Neural cell (in vitro differentiated cells): Measurements from ENCODE around the gene DNAH8. TPM values are rescaled to one million over a fixed set of nuclear protein-coding genes. Genes with fewer than 3 reads are reported as not detected.

Source experiments
- H2AFZ ChIP-seq: fragments of 200-600, 300-800 bp; sonication (generic), shearing (Covaris generic); 2 replicates; pipeline ENCODE4 v1.6.0; 2014; ENCODE audit warnings: low read depth, mild to moderate bottlenecking, antibody characterized with exemption, low read length, moderate library complexity
- H3F3A ChIP-seq: fragments of 200-600 bp; shearing (Covaris generic); 2 replicates; pipeline ENCODE4 v1.6.1; 2016; ENCODE audit warnings: mild to moderate bottlenecking, moderate library complexity, mixed read lengths, antibody characterized with exemption, low read length; ENCODE audit not compliant: insufficient read depth, poor library complexity, severe bottlenecking
- H3K27ac ChIP-seq: fragments of 200-600, 300-800 bp; sonication (generic), shearing (Covaris generic); 2 replicates; pipeline ENCODE4 v1.5.1; 2014; ENCODE audit warnings: mild to moderate bottlenecking, low read length, moderate library complexity
- H3K27me3 ChIP-seq: fragments of 300-800, 200-600 bp; sonication (generic), shearing (Covaris generic); 2 replicates; pipeline ENCODE4 v1.6.0; 2014; ENCODE audit warnings: mild to moderate bottlenecking, low read depth, low read length, moderate library complexity; ENCODE audit not compliant: insufficient read depth
- H3K36me3 ChIP-seq: fragments of 300-800, 200-600 bp; sonication (generic), shearing (Covaris generic); 2 replicates; pipeline ENCODE4 v1.5.1; 2014; ENCODE audit warnings: mild to moderate bottlenecking, antibody characterized with exemption, low read length, moderate library complexity; ENCODE audit not compliant: insufficient read depth
- H3K4me2 ChIP-seq: fragments of 300-800, 200-600 bp; sonication (generic), shearing (Covaris generic); 2 replicates; pipeline ENCODE4 v1.6.0; 2014; ENCODE audit warnings: mild to moderate bottlenecking, low read length
- H3K4me3 ChIP-seq: fragments of 300-800, 200-600 bp; sonication (generic), shearing (Covaris generic); 2 replicates; pipeline ENCODE4 v1.5.1; 2014; ENCODE audit warnings: mild to moderate bottlenecking, low read length, moderate library complexity
- H3K79me2 ChIP-seq: fragments of 200-600 bp; shearing (Covaris generic); replicated peaks from 2 replicates; pipeline ENCODE4 v1.6.0; 2014; ENCODE audit warnings: mild to moderate bottlenecking, low read length, moderate library complexity; ENCODE audit not compliant: insufficient read depth
- H3K9ac ChIP-seq: fragments of 300-800, 200-600 bp; sonication (generic), shearing (Covaris generic); 2 replicates; pipeline ENCODE4 v1.6.1; 2016; ENCODE audit warnings: mild to moderate bottlenecking, low read length, mixed read lengths
- H3K9me2 ChIP-seq: fragments of 200-600 bp; shearing (Covaris generic); 2 replicates; pipeline ENCODE4 v1.6.1; 2016; ENCODE audit warnings: mild to moderate bottlenecking, low read length, mixed read lengths; ENCODE audit not compliant: insufficient read depth
- H3K9me3 ChIP-seq: fragments of 200-600, 300-800 bp; sonication (generic), shearing (Covaris generic); 2 replicates; pipeline ENCODE4 v1.6.1; 2016; ENCODE audit warnings: mild to moderate bottlenecking, mixed run types, low read length, moderate library complexity, mixed read lengths
- H4K20me1 ChIP-seq: fragments of 200-600 bp; shearing (Covaris generic); 2 replicates; pipeline ENCODE4 v1.6.1; 2016; ENCODE audit warnings: mild to moderate bottlenecking, mixed run types; ENCODE audit not compliant: insufficient read depth
- CTCF ChIP-seq: fragments of 450-650 bp; IDR thresholded peaks from 2 replicates; pipeline ENCODE4 v1.5.1; 2014; ENCODE audit warnings: antibody characterized with exemption, mild to moderate bottlenecking, moderate library complexity; ENCODE audit not compliant: poor library complexity, severe bottlenecking
- EP300 ChIP-seq: fragments of 450-650 bp; conservative IDR thresholded peaks from 2 replicates; pipeline ENCODE4 v1.6.1; 2014; ENCODE audit warnings: antibody characterized with exemption, mild to moderate bottlenecking, moderate library complexity; ENCODE audit not compliant: poor library complexity, severe bottlenecking
- EZH2 ChIP-seq: fragments of 200-600, 300-800 bp; shearing (Covaris generic), sonication (generic); IDR thresholded peaks from 2 replicates; pipeline ENCODE4 v1.6.1; 2014; ENCODE audit warnings: antibody characterized with exemption, low read length, borderline replicate concordance, mild to moderate bottlenecking; ENCODE audit not compliant: insufficient read depth, poor library complexity, severe bottlenecking
- MXI1 ChIP-seq: fragments of 450-650 bp; conservative IDR thresholded peaks from 2 replicates; pipeline ENCODE4 v1.6.1; 2014; ENCODE audit warnings: antibody characterized with exemption, mild to moderate bottlenecking; ENCODE audit not compliant: poor library complexity, severe bottlenecking
- POLR2AphosphoS5 ChIP-seq: IDR thresholded peaks from 2 replicates; pipeline ENCODE4 v1.6.1; 2012
- RAD21 ChIP-seq: fragments of 450-650 bp; conservative IDR thresholded peaks from 2 replicates; pipeline ENCODE4 v1.6.1; 2014; ENCODE audit warnings: antibody characterized with exemption, mild to moderate bottlenecking, moderate library complexity
- REST ChIP-seq: IDR thresholded peaks from 2 replicates; pipeline ENCODE4 v1.6.1; 2012; ENCODE audit warnings: borderline replicate concordance
- SMC3 ChIP-seq: fragments of 450-650 bp; conservative IDR thresholded peaks from 2 replicates; pipeline ENCODE4 v1.6.1; 2014; ENCODE audit warnings: antibody characterized with exemption, mild to moderate bottlenecking, moderate library complexity; ENCODE audit not compliant: poor library complexity
- TAF1 ChIP-seq: IDR thresholded peaks from 2 replicates; pipeline ENCODE4 v1.6.1; 2012; ENCODE audit warnings: low read depth
- polyA plus RNA-seq: library from polyadenylated mRNA; depleted of rRNA; stranded (reverse); fragments of >200 nt; gene quantifications from 2 replicates; pipeline ENCODE4 v1.2.3, GENCODE V29; 2014

The DNAH8 gene
- polyA plus RNA-seq, 1 donor from 2014 or later, result 0.07 TPM

GRCh38 chr6:38799529-38800184 lies 84.5 kb downstream of the DNAH8 start:
- H3K9ac ChIP-seq, result no peak overlapping the region
- H2AFZ ChIP-seq, result no peak overlapping the region
- TF ChIP-seq SMC3, result no peak
- no peak for TF ChIP-seq POLR2AphosphoS5
- no peak for TF ChIP-seq TAF1
- no peak for TF ChIP-seq CTCF
- TF ChIP-seq REST, result no peak
- TF ChIP-seq RAD21, result no peak
- TF ChIP-seq EP300, result no peak
- no peak for TF ChIP-seq EZH2
- TF ChIP-seq MXI1, result no peak
- no peaks in the 10 kb centered on the region for H3K36me3 ChIP-seq
- H4K20me1 ChIP-seq, result no peaks in the 10 kb centered on the region
- no peaks in the 10 kb centered on the region for H3K9me2 ChIP-seq
- no peak overlapping the region for H3K4me3 ChIP-seq
- H3K27ac ChIP-seq, result no peak overlapping the region
- H3K4me2 ChIP-seq, result no peak overlapping the region
- H3K9me3 ChIP-seq, result no peaks in the 10 kb centered on the region
- no peaks in the 10 kb centered on the region for H3K27me3 ChIP-seq
- no peaks in the 10 kb centered on the region for H3F3A ChIP-seq
- no peaks in the 10 kb centered on the region for H3K79me2 ChIP-seq

GRCh38 chr6:38801305-38801704 lies 86.2 kb downstream of the DNAH8 start:
- Histone ChIP-seq H3K9me2 (no peaks in the 10 kb centered on the region), H4K20me1 (no peaks in the 10 kb centered on the region), H3K9ac (no peak overlapping the region), H3K79me2 (no peaks in the 10 kb centered on the region), H3K36me3 (no peaks in the 10 kb centered on the region), H3K27me3 (no peaks in the 10 kb centered on the region), H3K9me3 (no peaks in the 10 kb centered on the region), H3K27ac (no peak overlapping the region), H2AFZ (no peak overlapping the region), H3K4me2 (no peak overlapping the region), H3K4me3 (no peak overlapping the region), H3F3A (no peaks in the 10 kb centered on the region)
- TF ChIP-seq EZH2 (no peak), TAF1 (no peak), SMC3 (no peak), CTCF (no peak)
